Panc1 (cell line): Measurements from ENCODE around the gene OR9Q1. TPM values are rescaled to one million over a fixed set of nuclear protein-coding genes. Genes with fewer than 3 reads are reported as not detected.

Experiments used
- ATAC-seq: fragments of 200-7000 bp; cut with Tn5 transposase; 2 replicates; pipeline ENCODE4 v1.9.1; 2020; ENCODE audit warnings: mild to moderate bottlenecking, moderate library complexity
- BruUV-seq: library from RNA; stranded (reverse); fragments of 400-500 nt; replicated peaks from 2 replicates; lab custom pipeline; 2021; lab: Mats Ljungman, UMichigan
- CTCF ChIA-PET: fragments of 300-600 bp; sonication (Branson Sonifier 250); formaldehyde crosslinking; loops from one replicate; lab custom pipeline; 2022; ENCODE audit warnings: antibody characterized with exemption; lab: Charles Lee
- POLR2A ChIA-PET: fragments of 300-600 bp; sonication (Branson Sonifier 250); formaldehyde crosslinking; loops from one replicate; lab custom pipeline; 2022; ENCODE audit warnings: antibody characterized with exemption; lab: Charles Lee
- DNase-seq: peaks from one replicate; pipeline ENCODE4 v3.0.0-alpha.2; 2010; ENCODE audit warnings: low read depth, low spot score
- H3K27ac ChIP-seq: 2 replicates; pipeline ENCODE4 v1.5.1; 2011; ENCODE audit warnings: mild to moderate bottlenecking, low read length, inconsistent platforms
- H3K27me3 ChIP-seq: fragments of 200-500 bp; sonication (Bioruptor generic); 2 replicates; pipeline ENCODE4 v1.6.0; 2014; ENCODE audit warnings: low read length, inconsistent platforms; ENCODE audit not compliant: control insufficient read depth, insufficient read depth
- H3K36me3 ChIP-seq: fragments of 200-500 bp; sonication (Bioruptor generic); 2 replicates; pipeline ENCODE4 v1.5.1; 2014; ENCODE audit warnings: inconsistent platforms, mild to moderate bottlenecking, low read length, moderate library complexity; ENCODE audit not compliant: control insufficient read depth, insufficient read depth
- H3K4me1 ChIP-seq: 2 replicates; pipeline ENCODE4 v1.5.1; 2011; ENCODE audit warnings: inconsistent platforms, mild to moderate bottlenecking, low read length, moderate library complexity; ENCODE audit not compliant: control insufficient read depth, insufficient read depth
- H3K4me3 ChIP-seq, 2 experiments: 2 replicates each; pipeline ENCODE4 v1.5.1; 2011 to 2012; ENCODE audit warnings: low read depth in 2 of 2, low read length in 2 of 2, mild to moderate bottlenecking in 2 of 2, inconsistent platforms in 1 of 2, moderate library complexity in 1 of 2
- H3K9me3 ChIP-seq: fragments of 200-500 bp; sonication (Bioruptor generic); 2 replicates; pipeline ENCODE4 v1.5.1; 2014; ENCODE audit warnings: low read depth, mild to moderate bottlenecking, inconsistent platforms, low read length, moderate library complexity; ENCODE audit not compliant: control insufficient read depth, insufficient read depth
- CTCF ChIP-seq: fragments of 450-650 bp; IDR thresholded peaks from 2 replicates; pipeline ENCODE4 v1.5.1; 2017; ENCODE audit warnings: mild to moderate bottlenecking
- POLR2AphosphoS5 ChIP-seq: IDR thresholded peaks from 2 replicates; pipeline ENCODE4 v1.6.1; 2012; ENCODE audit warnings: mild to moderate bottlenecking, low read depth, low read length, moderate library complexity
- REST ChIP-seq, 2 experiments: IDR thresholded peaks; 2 replicates each; pipeline ENCODE4 v1.6.1; 2011 to 2012; ENCODE audit warnings: low read depth in 2 of 2, control low read depth in 1 of 2, low read length in 1 of 2, mild to moderate bottlenecking in 1 of 2, moderate library complexity in 1 of 2; ENCODE audit not compliant: insufficient read depth in 1 of 2
- SIN3A ChIP-seq: IDR thresholded peaks from 2 replicates; pipeline ENCODE4 v1.6.1; 2012; ENCODE audit warnings: low read depth, mild to moderate bottlenecking, low read length, moderate library complexity, borderline replicate concordance; ENCODE audit not compliant: insufficient read depth
- TCF7L2 ChIP-seq: IDR thresholded peaks from 2 replicates; pipeline ENCODE4 v1.6.1; 2011; ENCODE audit warnings: mild to moderate bottlenecking, low read depth, low read length, inconsistent platforms
- in situ Hi-C: cut with HindIII; loops from 2 replicates; pipeline ENCODE4 v1.10.0; 2016; ENCODE audit warnings: low sequenced_read_pairs, low pct_unique_long_range_greater_than_20kb
- intact Hi-C: fragments of 100-400 bp; cut with micrococcal nuclease; formaldehyde crosslinking; loops from one replicate; pipeline ENCODE4 v1.10.0; 2022; ENCODE audit not compliant: unreplicated experiment
- total RNA-seq: library from RNA; stranded (reverse); gene quantifications from one replicate; pipeline ENCODE4 v1.2.1, GENCODE V29; 2021; ENCODE audit not compliant: unreplicated experiment

Gene OR9Q1
- total RNA-seq, 1 experiment from 2014 or later: not detected

- Histone ChIP-seq H3K27me3 (no peaks in the 10 kb centered on the region), H3K9me3 (no peaks in the 10 kb centered on the region), H3K4me3 (no peak overlapping the region), H3K4me1 (no peaks in the 10 kb centered on the region), H3K27ac (no peak overlapping the region), H3K36me3 (no peaks in the 10 kb centered on the region)
- intact Hi-C loops: no loop called here
- ChIA-PET CTCF (no interaction called here), POLR2A (no interaction called here)
- no peak for ATAC-seq
- DNase-seq: no peak
- no peak for TF ChIP-seq REST (IDR thresholded peaks at IDR 0.05; ENCODE audit: insufficient read depth in 1 of 2, low read depth in 2 of 2, low read length in 1 of 2)
- no peak for TF ChIP-seq CTCF
- TF ChIP-seq POLR2AphosphoS5: no peak
- in situ Hi-C loops: no loop called here
- BruUV-seq: no TSS peak
These were observed 23.0 kb upstream of the OR9Q1 start for GRCh38 chr11:58000699-58001098.

- DNase-seq: no peak
- no peaks in the 10 kb centered on the region for H3K4me1 ChIP-seq
- H3K9me3 ChIP-seq: no peaks in the 10 kb centered on the region
- intact Hi-C loops: no loop called here
- BruUV-seq: no TSS peak
- no peak for ATAC-seq
- POLR2A ChIA-PET: no interaction called here
- H3K27me3 ChIP-seq: no peaks in the 10 kb centered on the region
- TF ChIP-seq CTCF (no peak), TCF7L2 (no peak), REST (IDR thresholded peaks at IDR 0.05; ENCODE audit: insufficient read depth in 1 of 2, low read depth in 2 of 2, low read length in 1 of 2) (no peak), POLR2AphosphoS5 (no peak), SIN3A (no peak)
- in situ Hi-C loops: no loop called here
- no peak overlapping the region for H3K4me3 ChIP-seq
- CTCF ChIA-PET: no interaction called here
- no peaks in the 10 kb centered on the region for H3K36me3 ChIP-seq
- H3K27ac ChIP-seq: no peak overlapping the region
These were observed 20.6 kb upstream of the OR9Q1 start for GRCh38 chr11:58003036-58003435.
